ENCODE data around the gene CHAD.

The CHAD gene

GRCh38 chr17:50452630-50453300, 15.9 kb downstream of the CHAD start:
- no peak for DNase-seq (ENCODE audit: low read depth)
- in situ Hi-C loops (cut with HindIII; ENCODE audit: low sequenced_read_pairs): no loop called here
- TF ChIP-seq CTCF (IDR thresholded peaks at IDR 0.05; ENCODE audit: low read depth, low read length, missing control alignments): no peak
- no peak overlapping the region for H3K4me3 ChIP-seq (ENCODE audit: low read depth, low read length)

GRCh38 chr17:50451943-50452629, 16.6 kb downstream of the CHAD start:
- no peak for DNase-seq (ENCODE audit: low read depth)
- H3K4me3 ChIP-seq (ENCODE audit: low read depth, low read length): no peak overlapping the region
- TF ChIP-seq CTCF (IDR thresholded peaks at IDR 0.05; ENCODE audit: low read depth, low read length, missing control alignments): no peak
- in situ Hi-C loops (cut with HindIII; ENCODE audit: low sequenced_read_pairs): no loop called here

- TF ChIP-seq CTCF (IDR thresholded peaks at IDR 0.05; ENCODE audit: low read depth, low read length, missing control alignments): no peak
- no peak overlapping the region for H3K4me3 ChIP-seq (ENCODE audit: low read depth, low read length)
- in situ Hi-C loops (cut with HindIII; ENCODE audit: low sequenced_read_pairs): no loop called here
- no peak for DNase-seq (ENCODE audit: low read depth)
Observed at GRCh38 chr17:50448643-50449042, 20.0 kb downstream of the CHAD start.

- in situ Hi-C loops (cut with HindIII; ENCODE audit: low sequenced_read_pairs): no loop called here
- no peak overlapping the region for H3K4me3 ChIP-seq (ENCODE audit: low read depth, low read length)
- no peak for DNase-seq (ENCODE audit: low read depth)
- no peak for TF ChIP-seq CTCF (IDR thresholded peaks at IDR 0.05; ENCODE audit: low read depth, low read length, missing control alignments)
Observed at GRCh38 chr17:50447870-50448595, 20.6 kb downstream of the CHAD start.

- DNase-seq (ENCODE audit: low read depth): no peak
- TF ChIP-seq CTCF (IDR thresholded peaks at IDR 0.05; ENCODE audit: low read depth, low read length, missing control alignments): no peak
- in situ Hi-C loops (cut with HindIII; ENCODE audit: low sequenced_read_pairs): no loop called here
- H3K4me3 ChIP-seq (ENCODE audit: low read depth, low read length): no peak overlapping the region
Observed at GRCh38 chr17:50445730-50446325, 22.9 kb downstream of the CHAD start.
